Endothelial cell (in vitro differentiated cells): Measurements from ENCODE around the gene DQX1. TPM values are rescaled to one million over a fixed set of nuclear protein-coding genes. Genes with fewer than 3 reads are reported as not detected.
A peak's percentile ranks its signal among the peaks of the same experiment; 100 is the strongest.

Experiments
- DNase-seq: peaks from one replicate; pipeline ENCODE4 v3.0.0; 2021; ENCODE audit warnings: low spot score
- H3K27ac Mint-ChIP-seq: one replicate; pipeline ENCODE4 v1.8.0; 2021; ENCODE audit warnings: mixed read lengths, inconsistent platforms; ENCODE audit not compliant: unreplicated experiment
- H3K27me3 Mint-ChIP-seq: one replicate; pipeline ENCODE4 v1.8.0; 2021; ENCODE audit warnings: mild to moderate bottlenecking, moderate library complexity, mixed read lengths, inconsistent platforms; ENCODE audit not compliant: unreplicated experiment
- H3K36me3 Mint-ChIP-seq: one replicate; pipeline ENCODE4 v1.8.0; 2021; ENCODE audit warnings: mild to moderate bottlenecking, low read depth, mixed read lengths, inconsistent platforms; ENCODE audit not compliant: unreplicated experiment
- H3K4me1 Mint-ChIP-seq: one replicate; pipeline ENCODE4 v1.8.0; 2021; ENCODE audit warnings: mild to moderate bottlenecking, mixed read lengths, inconsistent platforms; ENCODE audit not compliant: unreplicated experiment
- H3K4me3 Mint-ChIP-seq: one replicate; pipeline ENCODE4 v1.8.0; 2021; ENCODE audit warnings: mild to moderate bottlenecking, mixed read lengths, inconsistent platforms; ENCODE audit not compliant: unreplicated experiment
- H3K9me3 Mint-ChIP-seq: one replicate; pipeline ENCODE4 v1.8.0; 2021; ENCODE audit warnings: mixed read lengths, inconsistent platforms; ENCODE audit not compliant: unreplicated experiment
- CTCF ChIP-seq: fragments of 200-600 bp; sonication (generic); IDR thresholded peaks from one replicate; pipeline ENCODE4 v1.5.0; 2021; ENCODE audit warnings: antibody characterized with exemption; ENCODE audit not compliant: unreplicated experiment
- total RNA-seq: library from RNA; stranded (reverse); fragmentation: NEBNext Ultra II Directional; extraction: Animal tissue kit (Norgen Biotek cat#: 25700); gene quantifications from one replicate; pipeline ENCODE4 v1.2.1, GENCODE V29; 2021; ENCODE audit not compliant: unreplicated experiment

DQX1 gene
- total RNA-seq, 1 donor from 2014 or later: 3.5 TPM

- Mint-ChIP-seq H3K27ac (peak overlapping the region; percentile 100), H3K9me3 (no peaks in the 10 kb centered on the region), H3K36me3 (peaks cover 16% of the 10 kb centered on the region), H3K4me3 (peak overlapping the region; percentile 100), H3K27me3 (peaks cover 37% of the 10 kb centered on the region), H3K4me1 (peaks cover 30% of the 10 kb centered on the region)
- no peak for TF ChIP-seq CTCF
- peak; percentile 25 for DNase-seq
Measured at GRCh38 chr2:74507926-74508520, 18.0 kb downstream of the DQX1 start.

GRCh38 chr2:74507145-74507925, 18.7 kb downstream of the DQX1 start, which contains the start of gene PCGF1:
PCGF1 (minus strand) TSS chr2:74507695; CDS start chr2:74507668, 27 bp downstream.
- Mint-ChIP-seq H3K4me3 (peak within 1 kb of the TSS; percentile 100), H3K27ac (peak within 1 kb of the TSS; percentile 100), H3K4me1 (peaks cover 27% of the 10 kb centered on the region), H3K27me3 (peaks cover 34% of the 10 kb centered on the region), H3K9me3 (no peaks in the 10 kb centered on the region), H3K36me3 (peaks cover 13% of the 10 kb centered on the region)
- TF ChIP-seq CTCF: peak; percentile 32
- peak; percentile 95 for DNase-seq

GRCh38 chr2:74505448-74506246, 20.4 kb downstream of the DQX1 start:
- Mint-ChIP-seq H3K27ac (no peak overlapping the region), H3K4me3 (no peak overlapping the region)

GRCh38 chr2:74504591-74504990, 21.4 kb downstream of the DQX1 start:
- H3K9me3 Mint-ChIP-seq: no peaks in the 10 kb centered on the region
- peaks cover 13% of the 10 kb centered on the region for H3K36me3 Mint-ChIP-seq
- no peak for DNase-seq
- H3K4me3 Mint-ChIP-seq: peak overlapping the region; percentile 29
- H3K27ac Mint-ChIP-seq: no peak overlapping the region
- peaks cover 41% of the 10 kb centered on the region for H3K27me3 Mint-ChIP-seq
- no peak for TF ChIP-seq CTCF
- H3K4me1 Mint-ChIP-seq: peaks cover 19% of the 10 kb centered on the region

More at GRCh38 chr2:74505448-74506246, 20.4 kb downstream of the DQX1 start:
- no peak for DNase-seq
- peaks cover 34% of the 10 kb centered on the region for H3K27me3 Mint-ChIP-seq
- peaks cover 27% of the 10 kb centered on the region for H3K4me1 Mint-ChIP-seq
- H3K36me3 Mint-ChIP-seq: peaks cover 13% of the 10 kb centered on the region
- H3K9me3 Mint-ChIP-seq: no peaks in the 10 kb centered on the region
- TF ChIP-seq CTCF: no peak
